ENCODE results near the gene ZDHHC17. TPM values are rescaled to one million over a fixed set of nuclear protein-coding genes. Genes with fewer than 3 reads are reported as not detected.
A peak's percentile ranks its signal among the peaks of the same experiment; 100 is the strongest.

ZDHHC17 gene
- total RNA-seq, 1 experiment from 2014 or later = 22.9 TPM

DNA sequence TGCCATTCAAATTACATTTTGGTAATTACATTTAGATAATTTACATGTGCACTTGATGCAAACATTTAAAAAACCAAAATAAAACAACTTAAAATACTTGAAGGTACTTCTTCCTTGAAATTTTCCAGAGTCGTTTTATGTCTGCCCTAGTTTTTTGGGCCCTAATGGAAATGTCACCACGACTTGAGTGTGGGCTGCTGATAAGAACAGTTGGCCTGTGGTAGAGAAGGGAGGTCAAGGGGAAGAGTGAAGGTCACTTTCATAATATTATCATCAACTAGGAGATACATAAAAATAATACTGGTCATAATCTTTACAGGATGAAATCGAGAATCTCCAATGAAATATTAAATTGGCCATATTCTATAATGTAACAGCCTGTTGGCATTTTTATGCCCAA is 23.1 kb downstream of the ZDHHC17 start:
- no peak for DNase-seq

DNA sequence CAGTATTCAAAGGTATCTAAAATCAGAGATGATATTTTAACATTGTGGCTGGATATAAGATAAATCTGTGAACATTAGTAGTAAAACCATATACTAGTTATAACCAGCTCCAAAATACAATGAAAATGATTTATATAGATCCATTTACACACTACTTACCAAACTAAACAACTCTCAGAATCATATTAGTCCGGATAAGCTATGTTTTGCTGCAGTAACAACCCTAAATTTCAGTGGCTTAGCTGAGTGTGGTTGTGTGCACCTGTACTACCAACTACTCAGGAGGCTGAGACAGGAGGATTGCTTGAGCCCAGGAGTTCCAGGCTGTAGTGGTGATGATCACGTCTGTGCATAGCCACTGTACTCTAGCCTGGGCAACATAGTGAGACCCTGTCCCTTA is 23.8 kb downstream of the ZDHHC17 start:
- Histone ChIP-seq H3K27me3 (ENCODE audit: control insufficient read depth, insufficient read depth, low read length) (no peaks in the 10 kb centered on the region), H3K36me3 (replicated peaks; ENCODE audit: control insufficient read depth, insufficient read depth, low read length) (no peaks in the 10 kb centered on the region), H3K4me3 (ENCODE audit: insufficient read depth, low read depth, low read length) (no peak overlapping the region)
- no peak for DNase-seq

More for the DNA sequence above, 23.1 kb downstream of the ZDHHC17 start:
- no peak overlapping the region for H3K4me3 ChIP-seq (ENCODE audit: insufficient read depth, low read depth, low read length)
- H3K36me3 ChIP-seq (replicated peaks; ENCODE audit: control insufficient read depth, insufficient read depth, low read length) = no peaks in the 10 kb centered on the region
- no peaks in the 10 kb centered on the region for H3K27me3 ChIP-seq (ENCODE audit: control insufficient read depth, insufficient read depth, low read length)

DNA sequence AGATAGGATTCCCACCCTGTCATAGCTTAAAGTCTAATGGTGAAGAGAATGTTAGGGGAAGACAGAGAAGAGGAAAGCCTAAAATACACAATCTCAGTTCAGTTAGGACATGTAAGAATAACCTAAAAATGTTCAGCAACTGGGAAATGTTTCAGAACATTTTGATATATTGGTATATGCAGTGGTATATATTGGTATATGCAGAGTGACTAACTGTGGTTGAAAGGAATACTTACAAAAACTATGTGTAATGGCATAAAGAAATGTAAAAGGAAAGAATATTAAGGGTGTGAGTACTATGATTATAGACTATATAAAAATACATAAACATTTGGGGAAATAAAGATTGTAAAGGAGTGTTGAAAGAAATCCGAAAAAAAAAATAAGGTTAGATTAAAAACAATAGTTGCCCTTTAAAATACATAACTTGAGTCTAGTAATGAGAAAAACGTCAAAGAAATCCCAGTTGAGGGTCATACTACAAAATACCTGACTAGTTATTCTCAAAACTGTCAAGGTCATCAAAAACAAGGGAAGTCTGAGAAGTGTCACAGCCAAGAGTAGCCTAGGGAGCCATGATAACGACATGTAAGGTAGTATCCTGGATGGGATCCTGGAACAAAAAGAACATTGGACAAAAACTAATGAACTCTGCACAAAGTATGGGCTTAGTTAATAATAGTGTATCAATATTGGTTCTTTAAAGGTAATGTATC is 25.6 kb downstream of the ZDHHC17 start:
- DNase-seq = no peak
- no peaks in the 10 kb centered on the region for H3K36me3 ChIP-seq (replicated peaks; ENCODE audit: control insufficient read depth, insufficient read depth, low read length)
- H3K27me3 ChIP-seq (ENCODE audit: control insufficient read depth, insufficient read depth, low read length) = no peaks in the 10 kb centered on the region
- H3K4me3 ChIP-seq (ENCODE audit: insufficient read depth, low read depth, low read length) = no peak overlapping the region

DNA sequence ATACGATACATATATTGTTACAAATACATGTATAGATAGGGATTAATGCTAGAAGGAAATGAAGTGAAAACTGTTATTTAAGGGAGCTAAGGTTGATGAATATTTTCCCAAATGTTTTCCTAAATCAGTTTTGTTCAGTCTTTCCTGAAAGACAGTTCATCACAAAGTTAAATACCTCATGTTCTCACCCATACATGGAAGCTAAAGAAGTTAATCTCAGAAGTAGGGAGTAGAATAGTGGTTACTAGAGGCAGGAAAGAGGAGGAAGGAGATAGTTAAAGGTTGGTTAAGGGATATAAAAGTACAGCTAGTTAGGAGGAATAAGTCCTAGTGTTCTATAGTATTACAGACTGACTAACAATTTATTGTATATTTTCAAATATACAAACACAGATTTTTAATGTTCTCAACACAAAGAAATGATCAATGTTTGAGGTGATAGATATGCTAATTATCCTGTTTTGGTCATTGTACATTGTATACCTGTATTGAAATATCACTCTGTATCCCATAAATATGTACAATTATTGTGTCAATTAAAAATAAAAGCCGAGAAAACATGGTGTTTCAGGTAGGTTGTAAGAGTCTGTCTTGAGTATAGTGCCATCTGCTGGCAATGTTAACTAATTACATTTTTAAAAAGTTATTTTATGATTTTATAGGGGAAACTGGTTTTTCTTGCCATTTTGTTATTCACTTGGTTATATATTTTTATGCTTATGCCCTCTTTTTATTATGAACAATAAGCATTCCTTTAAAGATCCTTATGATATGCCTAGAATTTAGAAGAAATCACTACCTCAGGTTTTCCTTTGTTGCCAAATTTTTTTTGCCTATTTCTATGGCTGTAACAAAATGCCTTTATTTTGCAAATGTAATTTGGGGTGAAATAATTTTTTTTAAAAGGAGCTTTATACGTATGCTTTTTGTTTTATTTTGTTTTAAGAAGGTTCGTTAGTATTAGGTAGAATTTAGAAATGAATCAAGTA is 26.9 kb downstream of the ZDHHC17 start:
- peak; percentile 7 for DNase-seq
- no peak overlapping the region for H3K4me3 ChIP-seq (ENCODE audit: insufficient read depth, low read depth, low read length)
- no peaks in the 10 kb centered on the region for H3K36me3 ChIP-seq (replicated peaks; ENCODE audit: control insufficient read depth, insufficient read depth, low read length)
- H3K27me3 ChIP-seq (ENCODE audit: control insufficient read depth, insufficient read depth, low read length) = no peaks in the 10 kb centered on the region

GRCh38 chr12:76792828-76793227 is 28.9 kb downstream of the ZDHHC17 start:
- H3K36me3 ChIP-seq (replicated peaks; ENCODE audit: control insufficient read depth, insufficient read depth, low read length) = no peaks in the 10 kb centered on the region
- no peaks in the 10 kb centered on the region for H3K27me3 ChIP-seq (ENCODE audit: control insufficient read depth, insufficient read depth, low read length)
- no peak overlapping the region for H3K4me3 ChIP-seq (ENCODE audit: insufficient read depth, low read depth, low read length)
- no peak for DNase-seq

GRCh38 chr12:76798864-76799263 is 34.9 kb downstream of the ZDHHC17 start:
- no peak overlapping the region for H3K4me3 ChIP-seq (ENCODE audit: insufficient read depth, low read depth, low read length)
- no peaks in the 10 kb centered on the region for H3K27me3 ChIP-seq (ENCODE audit: control insufficient read depth, insufficient read depth, low read length)
- no peaks in the 10 kb centered on the region; the same call in 1 of the 2 replicates for H3K36me3 ChIP-seq (replicated peaks; ENCODE audit: control insufficient read depth, insufficient read depth, low read length)
- DNase-seq = no peak

DNA sequence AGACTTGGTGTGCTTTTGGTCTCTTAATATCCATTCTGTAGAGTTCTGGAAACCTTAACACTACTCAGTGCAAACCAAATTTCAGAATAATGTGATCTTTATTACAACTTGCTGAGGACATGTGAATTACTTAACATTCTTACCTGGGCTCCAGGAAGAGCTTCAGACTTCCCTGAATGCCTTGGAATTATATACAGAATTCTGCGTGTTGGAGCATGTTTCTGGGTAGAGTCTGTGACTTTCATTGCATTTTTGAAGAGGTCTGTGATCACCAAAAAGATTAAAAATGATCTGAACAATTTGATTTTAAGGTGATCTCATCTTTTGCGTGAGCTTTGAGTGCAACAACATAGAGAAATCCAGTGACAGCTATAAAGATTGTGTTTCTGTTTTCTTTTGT is 35.4 kb downstream of the ZDHHC17 start:
- Histone ChIP-seq H3K27me3 (ENCODE audit: control insufficient read depth, insufficient read depth, low read length) (no peaks in the 10 kb centered on the region), H3K4me3 (ENCODE audit: insufficient read depth, low read depth, low read length) (no peak overlapping the region), H3K36me3 (replicated peaks; ENCODE audit: control insufficient read depth, insufficient read depth, low read length) (no peaks in the 10 kb centered on the region; the same call in 1 of the 2 replicates)
- DNase-seq = no peak

- H3K4me3 ChIP-seq (ENCODE audit: insufficient read depth, low read depth, low read length) = no peak overlapping the region
- peaks cover 4% of the 10 kb centered on the region for H3K36me3 ChIP-seq (replicated peaks; ENCODE audit: control insufficient read depth, insufficient read depth, low read length)
- no peak for DNase-seq
- no peaks in the 10 kb centered on the region for H3K27me3 ChIP-seq (ENCODE audit: control insufficient read depth, insufficient read depth, low read length)
These were observed 38.1 kb downstream of the ZDHHC17 start for GRCh38 chr12:76802060-76802459.

DNA sequence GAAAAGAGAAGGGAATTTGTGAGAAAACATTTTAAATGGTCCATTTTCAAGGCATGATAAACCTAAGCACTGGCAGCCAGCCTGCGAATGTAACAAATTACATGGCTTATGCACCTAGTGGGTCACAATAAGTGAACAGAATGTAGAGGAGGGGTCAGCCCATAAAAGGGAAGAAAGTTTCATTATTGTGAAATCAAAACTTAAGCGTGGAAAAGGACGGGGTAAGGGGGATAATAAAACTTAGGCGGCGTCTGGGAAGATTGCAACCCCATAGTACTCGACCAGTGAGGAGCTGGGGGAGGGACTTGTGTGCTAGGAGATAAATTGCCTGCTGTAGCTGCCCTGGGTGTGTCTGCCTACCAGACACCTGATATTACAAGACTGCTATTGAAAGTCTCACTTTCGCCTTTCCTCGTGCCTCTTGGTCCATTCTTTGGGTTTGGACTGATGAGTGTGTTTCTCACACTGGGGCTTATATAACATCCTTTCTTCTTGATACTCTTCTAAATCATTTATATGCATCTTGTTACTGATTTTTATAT is 40.6 kb downstream of the ZDHHC17 start:
- no peak for DNase-seq
- H3K4me3 ChIP-seq (ENCODE audit: insufficient read depth, low read depth, low read length) = no peak overlapping the region
- H3K27me3 ChIP-seq (ENCODE audit: control insufficient read depth, insufficient read depth, low read length) = no peaks in the 10 kb centered on the region
- H3K36me3 ChIP-seq (replicated peaks; ENCODE audit: control insufficient read depth, insufficient read depth, low read length) = peaks cover 4% of the 10 kb centered on the region

DNA sequence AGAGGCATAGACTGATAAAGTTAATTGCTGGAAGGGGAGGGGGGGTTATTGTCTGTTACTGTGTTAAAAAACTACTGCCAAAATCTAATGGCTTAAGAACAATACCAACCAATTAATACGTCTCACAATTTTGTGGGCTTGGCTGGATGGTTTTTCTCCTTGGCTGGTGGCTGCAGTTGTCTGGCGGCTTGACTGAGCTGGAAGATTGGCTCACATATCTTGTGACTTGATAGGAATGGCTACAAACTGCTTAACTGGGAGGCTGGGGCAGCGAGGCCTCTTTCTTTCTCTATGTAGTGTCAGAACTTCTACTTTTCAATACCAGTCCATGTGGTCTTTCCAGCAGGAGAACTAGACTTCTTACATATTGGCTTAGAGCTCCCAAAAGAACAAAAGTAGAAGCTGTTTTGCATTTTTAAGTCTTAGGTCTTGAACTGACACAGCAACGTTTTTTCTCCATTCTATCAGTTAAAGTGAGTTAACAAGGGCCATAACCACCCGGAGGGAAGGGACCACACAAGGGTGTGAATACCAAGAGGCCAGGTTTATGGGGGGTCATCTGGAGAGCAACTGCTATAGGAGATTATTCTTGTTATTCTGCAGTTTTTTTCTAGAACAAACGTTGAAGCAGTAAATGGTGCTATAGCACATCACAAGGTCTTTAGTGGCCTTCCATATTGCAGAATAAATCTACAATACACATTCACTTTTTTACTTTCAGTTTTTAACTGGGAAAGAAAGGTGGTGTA is 46.9 kb downstream of the ZDHHC17 start:
- Histone ChIP-seq H3K36me3 (replicated peaks; ENCODE audit: control insufficient read depth, insufficient read depth, low read length) (peaks cover 4% of the 10 kb centered on the region), H3K27me3 (ENCODE audit: control insufficient read depth, insufficient read depth, low read length) (no peaks in the 10 kb centered on the region), H3K4me3 (ENCODE audit: insufficient read depth, low read depth, low read length) (no peak overlapping the region)
- no peak for DNase-seq

GRCh38 chr12:76811976-76812375 is 48.1 kb downstream of the ZDHHC17 start:
- Histone ChIP-seq H3K27me3 (ENCODE audit: control insufficient read depth, insufficient read depth, low read length) (no peaks in the 10 kb centered on the region), H3K36me3 (replicated peaks; ENCODE audit: control insufficient read depth, insufficient read depth, low read length) (no peaks in the 10 kb centered on the region; the same call in 1 of the 2 replicates), H3K4me3 (ENCODE audit: insufficient read depth, low read depth, low read length) (no peak overlapping the region)
- DNase-seq = no peak

DNA sequence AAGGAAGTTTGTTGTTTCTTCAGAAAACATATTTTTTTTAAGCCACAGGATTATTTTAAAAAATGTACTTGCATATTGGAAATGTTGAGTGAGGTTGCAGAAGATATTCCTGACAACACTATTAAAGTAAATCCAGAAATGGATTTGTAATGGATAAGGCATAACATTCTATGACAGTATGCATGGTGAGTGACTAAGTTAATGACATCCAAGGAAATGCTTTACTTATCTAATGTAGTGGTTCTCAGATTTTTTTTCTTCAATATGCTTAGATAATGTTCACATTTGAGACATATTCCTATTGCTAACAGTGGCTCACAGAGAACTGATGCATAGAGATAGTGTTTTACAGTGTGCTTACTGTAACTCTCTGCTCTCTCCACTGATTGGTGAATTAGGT is 49.4 kb downstream of the ZDHHC17 start:
- Histone ChIP-seq H3K36me3 (replicated peaks; ENCODE audit: control insufficient read depth, insufficient read depth, low read length) (no peaks in the 10 kb centered on the region; the same call in 1 of the 2 replicates), H3K27me3 (ENCODE audit: control insufficient read depth, insufficient read depth, low read length) (no peaks in the 10 kb centered on the region), H3K4me3 (ENCODE audit: insufficient read depth, low read depth, low read length) (no peak overlapping the region)
- DNase-seq = no peak

- Histone ChIP-seq H3K4me3 (ENCODE audit: insufficient read depth, low read depth, low read length) (no peak overlapping the region), H3K27me3 (ENCODE audit: control insufficient read depth, insufficient read depth, low read length) (no peaks in the 10 kb centered on the region), H3K36me3 (replicated peaks; ENCODE audit: control insufficient read depth, insufficient read depth, low read length) (no peaks in the 10 kb centered on the region; the same call in 1 of the 2 replicates)
- no peak for DNase-seq
These were observed 50.1 kb downstream of the ZDHHC17 start for GRCh38 chr12:76813972-76814371.

DNA sequence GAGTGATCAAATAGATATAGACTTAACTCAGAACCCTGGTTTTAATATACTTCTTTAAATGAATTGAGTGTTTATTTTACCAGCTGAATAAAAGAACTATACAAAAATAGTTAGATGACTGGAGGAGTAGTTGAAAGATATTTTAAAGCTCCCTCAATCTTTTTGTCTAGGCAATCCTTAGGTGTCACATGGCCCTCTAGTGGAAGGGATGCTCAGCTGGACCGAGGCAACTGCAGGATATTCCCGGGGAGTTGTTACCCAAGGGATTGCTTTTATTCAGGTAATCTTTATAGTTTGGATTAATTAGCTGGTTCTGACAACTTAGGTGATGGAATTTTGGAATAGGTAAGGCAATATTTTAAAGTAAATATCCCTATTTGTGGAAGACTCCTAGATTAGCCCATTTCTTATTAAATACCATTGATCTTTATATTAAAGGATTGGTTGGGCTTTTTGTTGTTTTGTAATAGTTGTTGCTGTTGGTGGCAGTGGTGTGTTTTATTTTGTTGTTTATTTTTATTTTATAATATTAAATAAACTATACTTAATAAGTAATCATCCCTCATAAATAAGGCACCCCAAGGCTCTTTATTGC is 57.1 kb downstream of the ZDHHC17 start:
- Histone ChIP-seq H3K27me3 (ENCODE audit: control insufficient read depth, insufficient read depth, low read length) (no peaks in the 10 kb centered on the region), H3K4me3 (ENCODE audit: insufficient read depth, low read depth, low read length) (no peak overlapping the region)
- peak; percentile 39 for DNase-seq

More for the DNA sequence above, 57.1 kb downstream of the ZDHHC17 start:
- H3K36me3 ChIP-seq (replicated peaks; ENCODE audit: control insufficient read depth, insufficient read depth, low read length) = peaks cover 2% of the 10 kb centered on the region; the same call in 1 of the 2 replicates

All from H7 (cell line).